ENCODE measurements around the gene TMEM72.

- TF ChIP-seq CTCF (conservative IDR thresholded peaks at IDR 0.05; ENCODE audit: low read depth, low read length): no peak
- TF ChIP-seq EZH2 (IDR thresholded peaks at IDR 0.05; ENCODE audit: low read length, unreplicated experiment): no peak
- TF ChIP-seq EZH2phosphoT487 (IDR thresholded peaks at IDR 0.05; ENCODE audit: borderline replicate concordance, low read length): no peak
These were observed 48.2 kb upstream of the TMEM72 start for GRCh38 chr10:44862924-44863323.

Data from PC-3 (cell line).